Spleen (tissue), 7 donors: ENCODE data around the gene PIK3CB.

Source experiments
- POLR2A ChIP-seq, 3 donors: fragments of 450-650 bp; IDR thresholded peaks; one replicate each; pipeline ENCODE4 v1.5.1; 2017; ENCODE audit warnings: antibody characterized with exemption in 3 of 3, mild to moderate bottlenecking in 1 of 3
- TF ChIP-seq, protein P1 (sequence below), 11 experiments: fragments of 200-600 bp in 7 of 11; fragments of 450-650 bp in 4 of 11; sonication (generic) in 4 of 11; IDR thresholded peaks in 8 of 11; conservative IDR thresholded peaks in 3 of 11; 1 replicate in 7 of 11; 2 replicates in 4 of 11; pipeline versions ENCODE4 v1.4.0 to v1.8.0; 2016 to 2021; ENCODE audit warnings: antibody characterized with exemption in 11 of 11, inconsistent platforms in 4 of 11, mild to moderate bottlenecking in 1 of 11
- donor health status: DM: no; HTN: no; CAD: no; lungs with moderate emphysema.
- donor health status: DM: no; HTN: no; CAD: no.
- donor health status: DM: no; HTN: no; CAD: no.

DNA sequence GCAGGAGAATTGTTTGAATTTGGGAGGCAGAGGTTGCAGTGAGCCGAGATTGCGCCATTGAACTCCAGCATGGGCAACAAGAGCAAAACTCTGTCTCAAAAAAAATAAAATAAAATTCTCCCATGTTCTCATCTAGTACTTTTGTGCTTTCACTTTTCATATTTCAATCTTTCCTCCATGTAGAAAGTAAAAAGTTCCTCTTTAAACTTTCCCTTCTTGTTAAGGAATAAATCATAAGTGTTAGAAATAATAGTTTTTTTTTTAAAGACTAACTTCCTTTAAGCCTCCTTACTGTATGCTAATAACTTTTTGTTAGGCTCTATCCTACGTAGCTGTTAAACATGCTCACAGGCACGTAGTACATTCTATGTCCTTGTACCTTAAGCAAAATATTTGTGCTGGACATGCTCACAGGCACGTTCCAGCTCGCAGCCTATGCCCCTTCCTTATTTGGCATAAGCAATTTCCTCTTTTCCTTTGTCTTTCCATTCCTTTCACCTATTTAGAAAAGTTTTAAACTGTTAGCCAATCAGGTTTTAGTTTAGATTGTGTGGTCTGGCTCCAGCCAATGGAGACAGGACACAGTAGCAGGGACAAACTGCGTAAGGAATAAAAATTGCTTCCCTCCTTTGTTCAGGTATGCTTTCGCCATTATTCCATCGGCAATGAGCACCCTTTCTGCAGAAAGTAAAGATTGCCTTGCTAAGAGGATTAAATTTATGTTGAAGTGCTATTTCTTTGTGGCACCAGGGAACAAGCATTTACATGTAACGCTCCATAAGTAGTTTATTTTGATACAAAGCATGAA, 38.9 kb upstream of the PIK3CB start:
- TF ChIP-seq, protein P1, sequence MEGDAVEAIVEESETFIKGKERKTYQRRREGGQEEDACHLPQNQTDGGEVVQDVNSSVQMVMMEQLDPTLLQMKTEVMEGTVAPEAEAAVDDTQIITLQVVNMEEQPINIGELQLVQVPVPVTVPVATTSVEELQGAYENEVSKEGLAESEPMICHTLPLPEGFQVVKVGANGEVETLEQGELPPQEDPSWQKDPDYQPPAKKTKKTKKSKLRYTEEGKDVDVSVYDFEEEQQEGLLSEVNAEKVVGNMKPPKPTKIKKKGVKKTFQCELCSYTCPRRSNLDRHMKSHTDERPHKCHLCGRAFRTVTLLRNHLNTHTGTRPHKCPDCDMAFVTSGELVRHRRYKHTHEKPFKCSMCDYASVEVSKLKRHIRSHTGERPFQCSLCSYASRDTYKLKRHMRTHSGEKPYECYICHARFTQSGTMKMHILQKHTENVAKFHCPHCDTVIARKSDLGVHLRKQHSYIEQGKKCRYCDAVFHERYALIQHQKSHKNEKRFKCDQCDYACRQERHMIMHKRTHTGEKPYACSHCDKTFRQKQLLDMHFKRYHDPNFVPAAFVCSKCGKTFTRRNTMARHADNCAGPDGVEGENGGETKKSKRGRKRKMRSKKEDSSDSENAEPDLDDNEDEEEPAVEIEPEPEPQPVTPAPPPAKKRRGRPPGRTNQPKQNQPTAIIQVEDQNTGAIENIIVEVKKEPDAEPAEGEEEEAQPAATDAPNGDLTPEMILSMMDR (IDR thresholded peaks at IDR 0.05 in 8 of 11, conservative IDR thresholded peaks at IDR 0.05 in 3 of 11), result no peak
- no peak for TF ChIP-seq POLR2A (IDR thresholded peaks at IDR 0.05)
